Measurements from ENCODE around the gene CUX1.

The CUX1 gene

DNA sequence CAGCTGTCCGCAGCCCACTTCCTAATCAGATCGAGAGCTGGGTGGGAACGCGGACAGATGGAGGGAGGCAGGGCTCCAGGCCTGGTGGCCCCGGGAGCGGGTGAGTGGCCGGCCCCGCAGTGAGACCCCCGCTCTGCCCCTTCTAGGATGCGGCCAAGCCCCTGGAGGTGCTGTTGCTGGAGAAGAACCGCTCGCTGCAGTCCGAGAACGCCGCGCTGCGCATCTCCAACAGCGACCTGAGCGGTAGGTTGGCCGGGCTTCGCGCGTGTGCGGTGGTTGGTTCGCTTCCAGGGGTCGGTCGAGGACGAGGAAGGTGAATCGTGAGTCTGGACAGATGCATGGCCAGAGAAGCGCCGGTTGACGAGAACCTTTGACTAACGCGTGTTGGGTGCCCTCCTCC, 377.9 kb downstream of the CUX1 start:
- DNase-seq = no peak

DNA sequence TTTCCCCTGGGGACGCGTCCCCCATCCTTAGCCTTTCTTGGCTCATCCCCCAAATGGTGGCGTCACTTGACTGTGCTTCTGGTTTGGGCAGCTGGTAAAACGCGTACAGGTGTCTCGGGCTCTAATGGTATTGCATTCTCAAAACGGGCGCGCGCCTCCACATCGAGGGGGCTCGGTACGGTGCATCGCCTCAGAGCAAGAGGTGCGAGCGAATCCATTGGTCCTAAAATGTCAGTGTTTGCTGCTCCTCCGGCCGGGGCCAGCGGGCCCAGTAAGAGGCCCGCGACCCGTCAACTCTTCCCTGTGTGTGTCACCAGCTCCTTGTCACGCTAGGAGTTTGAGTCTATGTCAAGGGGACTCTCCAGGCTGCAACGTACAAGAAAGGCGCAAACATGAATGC, 378.6 kb downstream of the CUX1 start:
- no peak for DNase-seq

DNA sequence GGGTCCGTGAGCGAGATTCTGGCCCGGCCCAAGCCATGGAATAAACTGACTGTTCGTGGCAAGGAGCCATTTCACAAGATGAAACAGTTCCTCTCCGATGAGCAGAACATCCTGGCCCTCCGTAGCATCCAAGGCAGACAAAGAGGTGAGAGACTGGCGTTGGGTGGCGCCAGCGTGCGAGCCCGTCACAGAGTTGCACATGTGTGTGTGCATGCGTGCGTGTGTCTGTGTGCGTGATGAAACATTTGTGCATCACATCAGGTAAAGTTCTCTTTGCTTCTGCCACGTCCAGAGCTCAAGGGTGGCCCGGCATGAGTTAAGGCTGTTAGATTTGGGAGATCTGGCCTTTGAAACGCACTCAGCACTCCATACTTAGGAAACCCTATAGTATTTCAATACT, 379.7 kb downstream of the CUX1 start:
- no peak for DNase-seq

DNA sequence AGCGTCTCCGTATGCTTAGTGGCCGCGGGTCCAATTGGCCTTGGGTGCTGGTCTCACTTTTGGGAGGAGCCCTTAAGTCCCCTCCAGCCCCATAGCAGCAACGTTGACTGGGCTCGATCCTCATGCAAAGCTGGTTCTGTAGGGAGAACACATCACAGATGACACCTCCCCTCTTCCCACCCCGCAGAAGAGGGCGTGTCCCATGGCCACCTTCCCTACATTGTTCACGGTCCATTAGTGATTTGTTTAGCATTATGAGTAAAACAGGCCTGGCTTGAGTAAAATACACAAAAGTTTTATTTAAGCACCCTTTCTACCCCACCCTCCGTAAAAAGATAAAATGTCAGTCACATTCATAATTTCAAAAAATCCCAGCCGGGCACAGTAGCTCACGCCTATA, 380.2 kb downstream of the CUX1 start:
- no peak for DNase-seq

DNA sequence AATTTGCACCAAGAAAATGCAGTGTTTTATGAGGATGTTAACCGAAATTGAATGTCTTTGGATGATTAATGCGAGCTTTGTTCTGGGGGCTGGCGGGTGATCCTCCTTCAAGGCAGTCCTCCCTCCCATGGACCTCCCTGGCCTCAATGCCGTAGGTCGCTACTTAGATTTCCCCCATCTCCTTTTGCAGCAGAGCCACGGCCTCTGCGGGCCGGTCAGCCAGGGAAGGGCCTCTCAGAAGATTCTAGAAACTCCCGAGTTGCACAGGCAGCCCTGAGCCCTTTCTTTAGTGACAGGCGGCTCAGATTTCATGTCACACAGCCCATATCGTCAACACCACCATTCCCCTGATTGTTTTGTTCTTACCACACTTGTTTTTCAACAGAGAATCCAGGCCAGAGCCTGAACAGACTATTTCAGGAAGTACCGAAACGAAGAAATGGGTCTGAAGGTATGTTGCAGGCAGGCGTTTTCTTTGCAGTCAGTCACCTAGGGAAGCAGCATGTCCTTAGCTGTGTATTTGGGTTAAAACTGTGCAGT, 381.1 kb downstream of the CUX1 start:
- DNase-seq = no peak

DNA sequence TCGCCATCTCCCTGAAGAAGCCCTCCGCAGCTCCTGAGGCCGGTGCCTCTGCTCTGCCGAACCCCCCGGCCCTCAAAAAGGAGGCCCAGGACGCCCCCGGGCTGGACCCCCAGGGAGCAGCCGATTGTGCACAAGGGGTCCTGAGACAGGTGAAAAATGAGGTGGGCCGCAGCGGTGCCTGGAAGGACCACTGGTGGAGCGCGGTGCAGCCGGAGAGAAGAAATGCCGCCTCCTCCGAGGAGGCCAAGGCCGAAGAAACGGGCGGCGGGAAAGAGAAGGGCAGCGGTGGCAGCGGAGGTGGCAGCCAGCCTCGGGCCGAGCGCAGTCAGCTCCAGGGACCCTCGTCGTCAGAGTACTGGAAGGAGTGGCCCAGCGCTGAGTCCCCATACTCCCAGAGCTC, 384.1 kb downstream of the CUX1 start:
- DNase-seq = no peak

DNA sequence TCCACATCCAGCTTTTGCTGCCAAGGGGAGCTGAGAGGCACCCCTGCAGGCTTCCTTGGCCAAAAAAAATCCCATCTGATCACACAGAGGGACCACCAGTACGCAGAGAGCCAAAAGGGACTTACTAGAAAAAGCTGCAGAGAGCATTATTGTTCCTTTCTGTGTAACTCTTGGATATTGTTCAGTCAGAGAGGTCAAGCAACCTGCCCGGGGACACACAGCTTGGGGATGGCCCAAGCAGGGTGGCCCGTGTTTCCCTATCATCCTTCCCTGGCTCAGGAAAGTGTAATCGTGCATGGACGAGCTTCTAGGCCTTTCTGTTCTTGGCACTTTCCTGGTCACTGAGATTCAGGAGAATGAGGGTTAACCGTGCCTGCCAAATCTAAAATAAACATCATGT, 385.1 kb downstream of the CUX1 start:
- DNase-seq = no peak

DNA sequence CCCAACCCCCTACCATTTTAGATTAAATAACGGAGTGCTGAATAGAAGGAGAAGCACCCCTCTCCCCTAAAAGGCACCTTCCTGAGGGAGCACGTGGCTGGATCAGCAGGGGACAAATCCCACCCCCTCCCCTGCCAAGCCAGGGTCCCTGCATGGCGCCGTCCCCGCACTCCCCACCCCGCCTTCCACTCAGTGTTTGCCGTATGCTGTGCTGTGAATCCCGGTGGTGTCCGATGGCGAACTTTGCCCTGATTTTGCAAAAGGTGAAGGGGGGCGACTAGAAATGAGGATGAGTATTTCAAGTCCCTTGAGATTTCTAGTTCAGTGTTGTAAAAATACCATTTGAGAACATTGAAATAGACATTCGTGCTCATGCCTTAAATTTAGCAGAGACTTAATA, 385.8 kb downstream of the CUX1 start:
- no peak for DNase-seq

DNA sequence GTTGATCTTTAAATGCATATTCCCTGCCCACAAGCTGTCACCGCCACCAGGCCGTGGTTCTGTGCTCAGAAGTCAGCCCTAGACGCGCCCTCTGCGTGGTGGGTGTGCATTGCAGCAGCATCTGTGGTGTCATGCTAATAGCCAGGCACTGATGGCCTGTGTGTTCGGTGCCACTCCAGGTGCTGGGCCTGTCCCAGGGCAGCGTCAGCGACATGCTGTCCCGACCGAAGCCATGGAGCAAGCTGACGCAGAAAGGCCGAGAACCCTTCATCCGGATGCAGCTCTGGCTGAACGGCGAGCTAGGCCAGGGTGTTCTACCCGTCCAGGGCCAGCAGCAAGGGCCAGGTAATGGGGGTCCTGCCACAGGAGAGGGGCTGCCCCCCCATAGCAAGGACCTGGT, 386.8 kb downstream of the CUX1 start:
- no peak for DNase-seq

DNA sequence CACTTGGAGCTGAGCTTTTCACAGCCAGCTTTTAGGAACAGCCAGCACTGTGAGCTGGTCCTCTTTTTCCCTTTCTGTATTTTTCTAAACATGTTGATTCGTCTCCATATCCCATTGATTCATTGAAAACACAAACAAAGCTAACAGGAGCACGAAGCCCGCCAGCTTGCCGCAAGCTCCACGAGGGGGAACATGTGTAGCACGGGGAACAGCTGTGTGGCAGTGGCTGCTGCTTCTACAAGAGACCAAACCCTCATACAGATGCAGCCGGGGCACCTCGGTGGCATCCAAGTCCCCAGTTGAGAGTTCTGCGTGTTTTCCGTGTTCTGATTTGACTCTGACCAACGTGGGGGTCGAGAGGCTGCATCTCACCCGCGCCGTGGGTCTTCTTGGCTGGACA, 388.5 kb downstream of the CUX1 start:
- DNase-seq = no peak

DNA sequence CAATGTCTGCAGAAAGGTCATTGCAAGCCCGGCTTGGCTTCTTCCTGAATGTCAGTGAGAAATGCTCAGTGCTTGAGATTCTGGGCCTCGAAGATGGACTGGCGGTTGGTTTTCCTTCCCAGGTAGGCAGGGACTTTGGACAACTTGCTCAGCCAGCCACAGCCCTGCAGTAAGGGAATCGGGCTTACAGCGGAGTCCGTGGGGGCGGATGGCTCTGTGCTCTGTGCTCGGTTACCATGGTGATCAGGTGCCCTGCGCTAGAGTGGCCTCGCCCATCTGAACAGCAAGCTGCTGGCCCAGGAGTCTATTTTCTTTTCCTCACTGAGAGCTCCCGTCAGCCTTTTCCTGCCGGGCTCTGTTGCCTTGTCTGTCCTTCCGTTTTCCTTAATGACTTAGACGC, 391.4 kb downstream of the CUX1 start:
- DNase-seq = no peak

DNA sequence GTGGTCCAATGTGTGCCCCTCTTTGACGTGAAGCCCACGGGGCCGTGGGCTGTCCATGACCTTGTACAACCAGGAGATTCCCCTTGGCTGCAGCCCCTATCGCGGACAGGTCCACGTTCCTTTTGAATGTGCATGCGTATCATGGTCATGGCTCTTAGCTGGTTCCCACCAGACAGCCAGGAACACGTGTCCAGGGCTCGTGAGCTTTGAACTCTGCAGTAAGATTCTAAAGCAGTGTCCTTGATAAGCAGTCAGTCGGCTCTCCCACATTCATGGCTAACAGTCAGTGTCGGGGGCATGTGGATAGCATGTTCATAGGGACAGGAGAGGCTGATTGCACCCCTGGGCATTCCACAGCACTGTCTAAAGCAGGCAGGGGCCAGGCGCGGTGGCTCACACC, 393.4 kb downstream of the CUX1 start:
- no peak for DNase-seq

DNA sequence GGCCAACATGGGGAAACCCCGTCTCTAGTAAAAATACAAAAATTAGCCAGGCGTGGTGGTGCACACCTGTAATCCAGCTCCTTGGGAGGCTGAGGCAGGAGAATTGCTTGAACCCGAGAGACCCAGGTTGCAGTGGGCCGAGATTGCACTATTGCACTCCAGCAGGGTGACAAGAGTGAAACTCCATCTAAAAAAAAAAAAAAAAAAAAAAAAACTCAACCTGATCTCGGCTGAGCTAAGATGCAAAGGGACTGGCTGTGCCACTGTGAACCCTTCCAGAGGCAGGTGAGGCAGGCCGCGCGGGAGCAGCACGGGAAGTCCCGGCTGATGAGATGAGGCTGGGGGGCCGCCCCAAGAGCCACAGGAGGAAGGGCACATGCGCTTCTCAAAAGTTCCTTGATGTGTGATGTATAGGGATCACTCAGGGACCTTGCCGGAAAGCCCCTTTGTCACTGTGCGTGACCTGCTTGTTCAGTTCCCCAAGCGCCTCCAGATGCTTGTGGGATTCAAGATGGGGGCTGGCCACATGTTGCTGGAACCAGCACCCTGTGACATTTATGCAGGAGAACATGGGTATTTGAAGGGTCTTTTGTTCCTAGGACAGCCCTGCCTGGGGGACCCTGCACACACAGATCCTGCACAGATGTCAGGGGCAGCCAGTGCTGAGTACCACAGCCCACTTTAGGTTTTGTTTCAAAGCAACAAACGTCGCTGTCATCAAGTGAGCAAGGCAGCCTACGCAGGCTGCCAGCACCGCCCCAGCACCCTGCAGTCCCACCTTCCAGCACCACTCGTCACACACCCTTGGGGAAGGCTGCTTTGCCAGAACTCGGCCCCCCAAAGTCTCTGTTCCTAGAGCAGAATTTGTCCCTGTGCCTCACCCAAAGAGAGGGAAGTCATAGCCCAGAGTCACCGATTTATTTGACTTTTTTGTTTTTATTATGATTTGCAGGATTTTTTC, 394.4 kb downstream of the CUX1 start:
- no peak for DNase-seq

DNA sequence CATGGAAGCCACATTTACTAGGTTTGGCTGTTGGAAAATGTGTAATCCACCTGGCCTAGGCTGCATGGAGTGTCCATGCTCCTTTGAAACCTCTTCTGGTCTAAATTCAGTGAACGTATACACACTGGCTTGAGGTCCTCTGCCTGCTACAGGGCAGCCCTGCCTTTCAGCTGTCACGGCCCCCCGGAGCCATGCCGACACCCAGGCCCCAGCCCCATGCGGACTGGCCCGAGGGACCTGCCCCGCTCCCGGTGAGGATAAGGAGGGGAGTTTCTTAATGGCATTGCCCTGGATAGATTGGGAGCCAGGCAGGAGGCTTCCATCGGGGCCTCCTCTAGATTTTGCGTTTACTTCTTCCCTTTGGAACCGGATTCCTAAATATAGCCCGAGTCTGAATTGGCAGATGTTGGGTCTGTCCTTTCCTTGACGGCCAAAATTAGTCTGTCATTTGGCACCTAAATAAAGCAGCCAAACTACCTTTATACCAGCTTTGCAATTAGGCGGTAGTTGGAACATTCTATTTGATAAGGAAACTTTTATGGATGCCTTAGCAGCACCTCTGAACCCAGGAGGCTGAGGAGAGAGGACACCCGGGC, 397.1 kb downstream of the CUX1 start:
- no peak for DNase-seq

DNA sequence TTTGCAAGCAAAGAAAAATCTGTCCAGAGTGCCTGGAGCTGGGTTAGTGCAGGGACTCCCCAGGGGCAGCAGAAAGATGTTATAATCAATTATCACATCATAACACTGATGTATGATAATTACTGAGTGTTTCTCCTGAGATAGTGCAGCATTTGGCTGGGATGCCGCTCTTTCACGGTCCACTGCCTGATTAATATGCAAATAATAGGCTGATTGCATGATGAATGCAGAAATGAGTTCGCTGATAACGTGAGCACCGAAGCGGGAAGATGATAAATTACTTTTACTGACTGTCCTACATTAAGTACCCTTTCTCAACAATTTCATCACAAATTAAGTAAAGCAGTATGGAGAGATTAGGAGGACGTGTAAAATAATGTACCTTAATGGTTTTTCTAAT, 397.8 kb downstream of the CUX1 start:
- no peak for DNase-seq

DNA sequence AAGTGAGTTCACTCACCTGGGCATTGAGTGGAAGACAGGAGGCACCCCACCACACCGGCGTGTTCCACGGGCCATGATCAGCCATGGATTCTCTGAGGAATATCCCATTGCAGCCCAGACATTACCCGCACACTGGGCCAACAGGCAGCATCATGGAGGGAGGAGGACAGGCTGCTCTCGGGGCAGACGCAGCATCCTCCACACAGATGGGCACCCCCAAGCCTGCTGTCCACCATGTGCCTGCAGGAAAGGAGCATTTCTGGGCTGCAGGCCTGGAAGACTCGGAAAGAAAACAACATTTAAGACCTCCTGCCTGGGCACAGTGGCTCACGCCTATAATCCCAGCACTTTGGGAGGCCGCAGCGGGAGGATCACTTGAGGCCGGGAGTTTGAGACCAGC, 398.3 kb downstream of the CUX1 start:
- DNase-seq = no peak

DNA sequence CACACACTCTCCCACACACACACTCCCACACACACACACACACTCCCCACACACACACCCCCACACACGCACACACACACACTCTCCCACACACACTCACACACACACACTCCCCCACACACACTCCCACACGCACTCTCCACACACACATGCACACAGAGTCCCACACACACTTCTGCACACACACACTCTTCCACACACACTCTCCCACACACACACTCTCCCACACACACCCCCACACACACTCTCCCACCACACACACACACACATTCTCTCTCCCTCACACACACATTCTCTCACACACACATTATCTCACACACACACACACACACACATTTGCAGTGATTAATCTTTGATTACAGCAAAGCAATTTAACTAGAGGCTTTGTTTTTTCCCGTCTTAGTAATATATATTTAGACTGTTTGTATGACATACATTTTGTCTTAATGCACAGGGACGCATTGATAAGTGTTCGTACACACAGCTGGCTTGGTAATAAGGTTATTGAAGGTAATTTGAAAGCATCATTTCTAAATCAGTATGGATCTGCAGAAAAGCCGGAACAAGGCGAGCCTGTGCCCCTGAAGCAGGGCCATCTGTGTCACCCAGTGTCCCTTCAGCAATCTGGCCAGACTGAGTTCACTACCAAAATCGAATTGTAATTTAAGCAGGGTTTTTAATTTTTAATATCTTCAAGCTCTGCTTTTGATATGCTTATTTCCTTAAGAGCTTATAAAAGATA, 399.3 kb downstream of the CUX1 start:
- no peak for DNase-seq

DNA sequence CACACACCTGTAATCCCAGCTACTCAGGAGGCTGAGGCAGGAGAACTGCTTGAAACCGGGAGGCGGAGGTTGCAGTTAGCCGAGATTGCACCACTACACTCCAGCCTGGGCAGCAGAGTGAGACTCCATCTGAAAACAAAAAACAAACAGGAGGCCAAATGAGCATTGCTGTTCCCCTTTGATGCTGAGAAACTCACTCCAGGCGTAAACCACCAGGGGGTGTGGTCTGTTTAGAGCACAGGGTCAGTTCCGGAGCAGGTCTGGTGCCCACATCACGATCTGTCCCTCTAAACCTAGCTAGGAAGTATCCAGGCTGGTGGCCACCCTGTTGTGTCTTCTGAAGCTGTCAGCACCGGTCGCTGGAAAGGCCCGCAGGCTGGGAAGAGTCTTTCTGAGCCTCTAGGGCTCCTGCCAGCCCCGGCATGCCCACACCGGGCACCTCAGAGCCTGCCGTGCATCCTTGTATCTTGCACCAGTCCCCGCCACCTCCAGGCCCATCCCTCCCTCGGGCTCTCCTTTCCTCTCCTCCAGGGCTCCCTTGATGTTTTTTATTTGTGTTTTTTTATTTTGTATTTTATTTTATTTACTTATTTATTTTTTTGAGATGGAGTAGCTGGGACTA, 402.9 kb downstream of the CUX1 start:
- no peak for DNase-seq

DNA sequence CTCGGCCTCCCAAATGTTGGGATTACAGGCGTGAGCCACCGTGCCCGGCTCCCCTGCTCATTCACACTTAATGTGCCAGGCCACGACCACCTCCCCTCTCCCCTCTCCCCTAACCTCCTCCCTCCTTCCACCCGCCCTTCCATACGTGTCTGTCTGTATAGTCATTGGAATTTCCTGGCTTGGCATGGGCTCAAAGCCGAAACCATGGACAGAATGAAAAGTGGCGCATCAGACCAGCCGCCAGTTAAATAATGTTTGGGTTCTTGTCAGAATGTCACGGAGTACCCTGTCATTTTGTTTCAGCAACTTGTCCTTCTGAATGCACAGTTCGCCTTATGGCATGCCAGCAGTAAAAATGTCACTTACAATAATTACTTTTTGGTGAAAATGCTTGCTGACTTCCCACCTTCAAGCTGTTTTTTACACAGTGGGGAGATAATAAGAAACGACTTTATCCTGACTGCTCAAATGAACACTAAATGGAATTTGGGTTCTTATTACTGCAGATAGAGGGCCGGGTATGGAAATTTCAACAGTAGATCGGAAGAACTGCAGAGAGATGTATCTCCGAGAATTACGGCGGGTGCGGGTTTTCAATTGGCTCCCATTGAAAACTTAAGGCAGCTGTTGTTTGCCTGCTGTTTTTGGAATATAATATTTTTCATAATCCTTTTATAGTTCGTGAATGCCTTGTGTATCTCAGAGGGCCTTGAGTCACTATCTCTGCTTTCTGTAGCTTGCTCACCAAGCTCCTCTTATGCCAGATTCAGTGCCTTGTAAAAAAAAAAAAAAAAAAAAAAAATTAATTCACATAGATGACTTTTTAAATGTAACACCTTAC, 403.8 kb downstream of the CUX1 start:
- DNase-seq = no peak

DNA sequence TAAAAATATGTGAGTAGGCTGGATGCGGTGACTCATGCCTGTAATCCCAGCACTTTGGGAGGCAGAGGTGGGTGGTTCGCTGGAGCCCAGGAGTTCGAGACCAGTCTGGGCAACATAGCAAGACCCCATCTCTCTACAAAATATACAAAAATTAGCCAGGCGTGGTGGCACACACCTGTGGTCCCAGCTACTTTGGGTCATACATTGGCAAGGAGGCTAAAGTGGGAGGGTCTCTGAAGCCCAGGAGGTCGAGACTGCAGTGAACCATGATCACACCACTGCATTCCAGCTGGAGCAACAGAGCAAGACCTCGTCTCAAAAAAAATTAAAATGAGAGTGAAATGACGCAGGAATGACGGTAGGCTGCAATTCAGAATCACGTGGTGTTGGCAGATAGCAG, 404.5 kb downstream of the CUX1 start:
- DNase-seq = no peak

DNA sequence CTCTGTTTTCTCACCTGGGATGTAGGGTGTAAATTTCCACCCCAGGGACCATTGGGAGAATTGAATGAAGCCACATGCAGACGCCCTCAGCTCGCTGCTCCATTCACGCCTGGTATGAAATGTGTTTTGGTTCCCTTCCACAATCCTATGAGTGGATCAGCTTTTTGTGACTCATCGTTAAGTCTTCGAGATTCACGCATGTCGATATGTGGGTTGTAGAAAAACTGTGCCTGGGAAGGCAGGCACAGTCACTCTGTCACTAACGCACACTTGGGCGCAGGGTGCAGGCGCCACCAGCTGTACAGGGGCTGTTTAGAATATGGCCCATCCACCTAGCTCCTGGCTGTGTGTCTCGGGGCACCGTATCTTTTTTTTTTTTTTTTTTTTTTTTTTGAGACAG, 405.0 kb downstream of the CUX1 start:
- no peak for DNase-seq

DNA sequence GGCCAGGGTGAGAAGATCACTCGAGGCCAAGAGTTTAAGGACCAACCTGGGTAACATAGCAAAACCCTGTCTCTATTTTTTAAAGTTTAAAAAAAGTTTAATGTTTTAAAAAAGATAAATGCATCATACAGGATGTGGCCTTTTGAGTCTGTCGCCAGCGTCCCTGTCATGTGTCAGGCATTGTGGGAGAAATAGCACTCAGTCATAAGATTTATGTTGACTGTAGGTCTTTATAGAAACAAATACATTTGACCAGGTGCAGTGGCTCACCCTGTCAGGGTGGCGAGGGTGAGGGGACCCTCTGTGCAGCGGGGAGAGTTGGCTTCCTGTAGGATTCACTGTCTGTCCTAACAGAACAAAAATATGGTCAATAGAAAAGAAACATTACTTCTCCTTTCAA, 405.8 kb downstream of the CUX1 start:
- no peak for DNase-seq

All from effector CD4-positive, alpha-beta T cell (primary cell).